T-helper 1 cell (primary cell): Measurements from ENCODE around the gene TGIF2LY.
"Not testable (repeated sequence)": the region's sequence is repeated elsewhere in the genome, so short reads cannot be mapped to it uniquely, and the experiment has no call there.

Experiments used
- DNase-seq, 5 donors: peaks; one replicate each; pipeline ENCODE4 v3.0.0-alpha.2; 2012 to 2020
- total RNA-seq, 4 donors: gene quantifications; one replicate each; lab custom pipeline; 2026; lab: John Stamatoyannopoulos, UW

TGIF2LY gene
- total RNA-seq = 0 reads per million in 4 donors

DNA sequence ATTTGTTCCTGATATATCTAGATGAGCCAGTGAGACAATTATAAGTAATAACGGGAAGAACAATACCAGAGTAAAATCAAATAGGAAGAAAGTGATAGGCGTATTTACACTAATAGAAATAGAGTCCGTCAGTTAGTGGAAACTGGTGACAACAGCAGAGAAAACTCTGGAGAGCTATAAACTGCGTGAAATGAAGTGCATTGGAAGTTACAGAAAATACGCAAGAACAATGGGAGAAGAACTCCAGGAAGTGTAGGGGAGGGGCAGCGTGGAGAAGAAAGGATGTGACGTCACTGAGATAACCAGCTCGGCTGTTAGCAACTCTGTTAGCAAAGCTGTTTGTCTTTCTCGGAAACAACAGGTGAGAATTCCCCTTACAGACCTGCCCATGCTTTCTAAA, at the start of gene TGIF2LY:
Gene TGIF2LY (plus strand): TSS at position 301 of the 400 bp plus-strand sequence. CDS start 178 bp downstream, outside the sequence.
- not testable (repeated sequence) for DNase-seq
